ENCODE results near the gene KIN. TPM values are rescaled to one million over a fixed set of nuclear protein-coding genes. Genes with fewer than 3 reads are reported as not detected.
A peak's percentile ranks its signal among the peaks of the same experiment; 100 is the strongest.

KIN gene
- total RNA-seq, result 1 to 10 TPM; 2.3 to 4.3 (median 3.4) TPM
- long read RNA-seq, partial matches to known transcripts, result 4 of 4 reads
- long read RNA-seq, other reads (novel, unspliced or antisense), result 0 of 4 reads

- peaks cover 0 to 24% (median 9%) of the 10 kb centered on the region in 4 donors for H3K4me1 ChIP-seq
- WGBS (ENCODE audit: insufficient coverage, low coverage, low lambda C conversion rate, missing lambda C conversion rate), result under 1% methylated on average over 38 of the region's 59 CpGs
- peak; percentile 97 to 98 (median 98) for DNase-seq
- TF ChIP-seq CTCF (IDR thresholded peaks at IDR 0.05) (no peak), POLR2A (IDR thresholded peaks at IDR 0.05) (peak; percentile 80)
- no peaks in the 10 kb centered on the region for H3K9me3 ChIP-seq
- ATAC-seq, result peak; percentile 98 to 99 (median 98)
- no peaks in the 10 kb centered on the region for H3K27me3 ChIP-seq
- H3K36me3 ChIP-seq, result no peaks in the 10 kb centered on the region
- intact Hi-C loops (cut with DNase I), result no loop called here
- peak within 1 kb of the TSS; percentile 85 to 97 (median 95) for H3K4me3 ChIP-seq
- H3K27ac ChIP-seq, result peak within 1 kb of the TSS; percentile 65 to 87 (median 84)
These were observed at the start of gene KIN, which contains the start of gene ATP5F1C for GRCh38 chr10:7787857-7788638. Gene KIN, minus strand, starts transcription at chr10:7787993. Its CDS starts 60 bp downstream, at chr10:7787933. Gene ATP5F1C, plus strand, starts transcription at chr10:7788177. Its CDS starts 31 bp downstream, at chr10:7788208.

- 79% methylated on average over 2 of the region's 2 CpGs for WGBS (ENCODE audit: insufficient coverage, low coverage, low lambda C conversion rate, missing lambda C conversion rate)
- Histone ChIP-seq H3K27me3 (no peaks in the 10 kb centered on the region), H3K4me3 (no peak overlapping the region), H3K36me3 (no peaks in the 10 kb centered on the region), H3K27ac (no peak overlapping the region), H3K9me3 (no peaks in the 10 kb centered on the region), H3K4me1 (no peaks in the 10 kb centered on the region)
- no peak for TF ChIP-seq CTCF (IDR thresholded peaks at IDR 0.05)
- TF ChIP-seq POLR2A (IDR thresholded peaks at IDR 0.05), result no peak
- intact Hi-C loops (cut with DNase I), result no loop called here
- ATAC-seq (no peak), DNase-seq (no peak)
These were observed 48.8 kb upstream of the KIN start for GRCh38 chr10:7836571-7836970.

- no peak for TF ChIP-seq CTCF (IDR thresholded peaks at IDR 0.05)
These were observed 46.5 kb upstream of the KIN start for GRCh38 chr10:7834262-7834661.

GRCh38 chr10:7833210-7833609, 45.4 kb upstream of the KIN start:
- H3K4me3 ChIP-seq, result no peak overlapping the region
- no peaks in the 10 kb centered on the region for H3K36me3 ChIP-seq
- intact Hi-C loops (cut with DNase I), result no loop called here
- no peaks in the 10 kb centered on the region for H3K9me3 ChIP-seq
- DNase-seq (no peak), ATAC-seq (no peak)
- TF ChIP-seq POLR2A (IDR thresholded peaks at IDR 0.05), result no peak
- TF ChIP-seq CTCF (IDR thresholded peaks at IDR 0.05), result no peak
- H3K4me1 ChIP-seq, result no peaks in the 10 kb centered on the region
- H3K27ac ChIP-seq, result no peak overlapping the region
- no peaks in the 10 kb centered on the region for H3K27me3 ChIP-seq

More at GRCh38 chr10:7834262-7834661, 46.5 kb upstream of the KIN start:
- intact Hi-C loops (cut with DNase I), result no loop called here
- Histone ChIP-seq H3K4me1 (no peaks in the 10 kb centered on the region), H3K27ac (no peak overlapping the region), H3K4me3 (no peak overlapping the region), H3K9me3 (no peaks in the 10 kb centered on the region), H3K27me3 (no peaks in the 10 kb centered on the region), H3K36me3 (no peaks in the 10 kb centered on the region)
- DNase-seq (no peak), ATAC-seq (no peak)
- WGBS (ENCODE audit: insufficient coverage, low coverage, low lambda C conversion rate, missing lambda C conversion rate), result 89% methylated on average over 3 of the region's 3 CpGs

Data from right lobe of liver (tissue), 6 donors.